Measurements from ENCODE around the gene BANP.
"Not testable (repeated sequence)": the region's sequence is repeated elsewhere in the genome, so short reads cannot be mapped to it uniquely, and the experiment has no call there.

Gene BANP

DNA sequence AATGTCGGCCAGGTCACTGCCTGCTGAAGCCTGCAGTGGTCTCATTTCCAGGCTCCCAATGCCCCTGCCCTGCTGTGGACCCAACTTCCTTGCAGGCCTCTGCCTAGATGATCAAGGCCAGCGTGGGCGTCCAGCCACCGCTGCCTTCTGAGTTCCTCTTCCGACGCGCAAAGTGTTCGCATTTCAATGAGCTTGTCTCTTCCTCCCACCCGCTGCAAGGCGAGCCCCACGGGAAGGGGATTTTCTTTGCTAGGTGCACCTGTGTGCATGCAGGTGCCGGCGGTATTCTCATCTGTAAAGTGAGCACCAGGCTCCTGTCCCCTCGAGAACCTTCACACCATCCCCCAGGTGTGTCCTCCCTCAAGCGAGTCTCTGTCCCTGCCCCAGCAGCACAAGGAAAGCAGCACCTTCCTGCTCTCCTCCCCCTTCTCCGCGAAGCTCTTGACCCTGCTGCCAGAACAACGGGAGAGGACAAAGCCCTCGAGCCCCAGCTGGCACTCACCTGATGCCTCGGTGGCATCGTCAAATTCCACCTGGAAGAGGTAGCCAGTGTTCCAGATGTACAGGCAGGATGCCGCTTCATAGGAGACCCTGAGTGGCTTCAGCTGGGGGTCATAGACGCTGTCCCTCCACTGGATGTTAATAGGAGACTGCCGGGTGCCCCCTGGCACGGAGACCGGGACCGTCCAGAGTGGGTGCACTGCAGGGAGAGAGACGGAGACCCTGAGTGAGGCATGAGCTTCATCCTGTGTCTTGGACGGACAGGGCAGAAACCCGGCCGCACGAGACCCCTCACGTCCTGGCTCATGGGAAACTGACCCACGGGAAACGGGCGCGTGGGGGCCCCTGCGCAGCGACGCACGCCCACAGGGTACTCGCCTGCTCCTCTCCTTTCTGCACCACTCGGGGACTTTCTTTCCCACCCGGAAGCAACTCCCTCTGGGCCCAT is 24.7 kb upstream of the BANP start:
- DNase-seq, result no peak

GRCh38 chr16:87927195-87927562 is 24.1 kb upstream of the BANP start:
- no peak for DNase-seq

- DNase-seq, result no peak
These were observed 21.2 kb upstream of the BANP start for GRCh38 chr16:87929986-87930385.

GRCh38 chr16:87930456-87930855 is 20.8 kb upstream of the BANP start:
- DNase-seq, result no peak

DNA sequence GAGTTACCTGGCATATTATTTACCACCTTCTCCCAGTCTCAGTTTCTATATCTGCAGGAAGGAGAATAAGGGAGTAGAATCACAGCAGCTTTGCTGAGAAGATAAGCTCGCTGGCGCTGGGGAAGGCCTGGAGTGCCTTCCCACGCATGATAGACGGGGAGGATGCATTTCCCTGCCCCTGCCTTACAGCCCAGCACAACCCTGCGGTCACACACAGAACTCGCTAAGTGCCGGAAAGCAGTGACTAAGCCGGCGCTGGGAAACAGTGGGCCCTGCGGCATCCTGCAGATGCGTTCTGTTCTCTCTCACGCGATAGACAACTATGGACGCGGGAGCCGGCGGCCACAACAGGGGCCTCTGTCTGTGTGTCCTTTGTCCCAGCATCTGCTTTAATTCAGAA is 19.7 kb upstream of the BANP start:
- no peak for DNase-seq

GRCh38 chr16:87932475-87933139 is 18.6 kb upstream of the BANP start:
- DNase-seq, result not testable (repeated sequence)

- DNase-seq, result no peak
These were observed 18.1 kb upstream of the BANP start for GRCh38 chr16:87933140-87933495.

- DNase-seq, result not testable (repeated sequence)
These were observed 16.3 kb upstream of the BANP start for GRCh38 chr16:87934752-87935425.

DNA sequence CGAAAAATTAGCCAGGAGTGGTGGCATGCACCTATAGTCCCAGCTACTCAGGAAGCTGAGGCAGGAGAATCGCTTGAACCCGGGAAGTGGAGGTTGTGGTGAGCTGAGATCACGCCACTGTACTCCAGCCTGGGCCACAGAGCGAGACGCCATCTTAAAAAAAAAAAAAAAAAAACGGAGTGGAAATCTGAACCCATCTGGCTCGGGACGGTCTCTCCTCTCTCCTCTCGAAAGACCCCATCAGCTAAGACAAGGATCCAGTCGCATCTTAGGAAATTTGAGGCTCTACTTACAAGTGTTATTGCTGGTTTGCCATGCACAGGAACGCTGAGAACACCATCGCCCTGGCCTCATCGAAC is 15.2 kb upstream of the BANP start:
- not testable (repeated sequence) for DNase-seq

- no peak for DNase-seq
These were observed 14.6 kb upstream of the BANP start, which contains the start of gene CA5A for GRCh38 chr16:87936375-87937230. TSS of gene CA5A (minus strand) at chr16:87936529. CDS start at chr16:87936450, 79 bp downstream.

- DNase-seq, result not testable (repeated sequence)
These were observed 14.0 kb upstream of the BANP start for GRCh38 chr16:87937231-87937542.

GRCh38 chr16:87938412-87938949 is 12.8 kb upstream of the BANP start:
- DNase-seq, result no peak

- no peak for DNase-seq
These were observed 11.4 kb upstream of the BANP start for GRCh38 chr16:87939562-87940423.

DNA sequence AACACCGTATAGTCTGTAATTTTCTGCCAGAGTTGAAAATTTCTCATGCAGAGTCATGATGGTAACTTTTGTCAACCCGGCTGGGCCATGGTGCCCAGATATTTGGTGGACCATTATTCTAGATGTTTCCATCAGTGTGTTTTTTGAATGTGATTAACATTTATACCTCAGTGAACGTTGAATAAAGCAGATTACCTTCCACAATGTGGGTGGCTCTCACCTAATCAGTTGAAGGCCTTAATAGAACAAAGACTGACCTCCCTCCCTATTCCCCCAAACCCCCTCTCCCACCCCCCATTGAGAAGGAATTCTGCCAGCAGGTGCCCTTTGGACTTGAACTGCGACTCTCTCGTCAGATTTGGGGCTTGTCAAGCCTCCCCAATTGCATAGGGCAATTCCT is 8.6 kb upstream of the BANP start:
- no peak for DNase-seq

DNA sequence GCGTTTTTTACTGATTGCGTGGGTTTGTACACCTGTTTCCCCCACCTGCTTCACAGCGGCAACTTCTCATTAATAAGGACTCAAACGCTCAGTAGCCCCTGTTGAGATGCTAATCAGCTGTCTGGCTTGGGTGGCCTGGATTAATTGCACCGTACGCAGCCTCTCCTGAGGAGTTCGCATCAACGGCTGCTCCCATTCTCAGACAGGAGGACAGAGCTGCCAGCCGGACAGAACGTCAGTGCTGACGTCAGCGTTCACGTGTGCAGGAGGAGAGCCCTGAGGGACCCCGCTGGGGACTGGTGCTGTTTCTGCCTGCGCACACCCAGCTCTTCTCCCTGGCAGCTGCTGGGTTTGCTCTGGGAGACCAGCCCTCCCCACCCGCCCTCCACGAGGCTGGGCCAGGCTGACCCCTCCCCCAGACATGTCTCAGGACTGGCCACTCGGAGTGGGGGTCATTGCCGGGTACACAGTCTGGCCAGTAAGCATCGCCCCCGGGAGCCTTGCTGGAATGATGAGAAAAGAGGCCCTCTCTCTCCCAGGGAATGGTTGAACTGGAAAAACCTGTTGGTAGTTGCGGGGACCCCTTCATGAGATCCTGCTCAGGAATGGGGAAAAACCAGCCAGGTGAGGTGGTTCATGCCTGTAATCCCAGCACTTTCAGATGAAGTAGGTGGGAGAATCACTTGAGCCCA is 5.7 kb upstream of the BANP start:
- no peak for DNase-seq

DNA sequence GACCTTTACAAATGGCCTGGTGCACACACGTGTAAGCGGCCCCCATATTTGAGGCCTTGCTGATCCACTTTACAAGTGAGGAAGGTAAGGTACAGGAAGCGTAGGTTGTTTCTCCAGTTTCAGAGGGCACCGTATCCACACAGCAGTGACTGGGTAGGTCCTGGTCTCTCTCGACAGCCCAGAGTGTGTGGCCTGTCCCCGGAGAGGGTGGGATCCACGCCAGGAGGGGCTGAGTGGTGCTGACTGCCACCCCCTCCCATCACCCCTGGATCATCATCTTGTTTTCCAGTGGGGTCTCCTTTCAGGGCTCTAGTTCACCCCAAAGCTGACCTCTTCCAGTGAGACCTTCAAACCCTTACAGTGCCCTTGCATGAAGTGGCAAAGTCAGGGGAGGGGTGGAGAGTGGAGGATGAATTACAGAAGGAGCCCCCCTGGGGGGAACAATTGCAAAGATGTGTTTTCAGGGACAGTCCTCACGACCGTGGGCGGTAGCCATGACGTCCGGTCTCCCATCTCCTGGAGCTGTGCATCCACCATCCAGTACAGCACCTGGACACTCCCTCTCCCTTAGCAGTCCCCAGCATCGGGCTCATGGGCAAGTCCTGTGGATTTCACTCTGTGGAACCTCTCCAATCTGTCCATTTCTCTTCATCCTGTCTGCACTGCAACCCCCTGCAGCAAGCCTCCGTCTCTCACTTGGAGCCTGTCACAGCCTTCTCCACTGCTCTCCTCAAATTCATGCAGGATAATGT is 4.5 kb upstream of the BANP start:
- DNase-seq, result no peak

GRCh38 chr16:87947356-87948118 is 3.7 kb upstream of the BANP start:
- no peak for DNase-seq

GRCh38 chr16:87948119-87948545 is 3.1 kb upstream of the BANP start:
- no peak for DNase-seq

DNA sequence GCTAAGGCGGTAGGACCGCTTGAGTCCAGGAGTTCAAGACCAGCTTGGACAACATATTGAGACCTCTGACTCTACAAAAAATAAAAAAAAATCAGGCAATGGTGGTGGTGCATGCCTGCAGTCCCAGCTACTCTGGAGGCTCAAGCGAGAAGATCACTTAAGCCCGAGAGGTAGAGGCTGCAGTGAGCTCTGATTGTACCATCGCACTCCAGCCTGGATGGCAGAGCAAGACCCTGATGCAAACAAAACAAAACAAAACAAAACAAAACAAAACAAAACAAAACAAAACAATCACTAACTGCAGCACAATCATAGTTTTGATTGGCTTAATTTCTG is 2.5 kb upstream of the BANP start:
- DNase-seq, result no peak

Data from T1000 (cell line).